ENCODE results near the gene OR2L13. TPM values are rescaled to one million over a fixed set of nuclear protein-coding genes. Genes with fewer than 3 reads are reported as not detected.

Gene OR2L13
- total and polyA plus RNA-seq, 8 donors, result 0.37 TPM; not detected in 7

DNA sequence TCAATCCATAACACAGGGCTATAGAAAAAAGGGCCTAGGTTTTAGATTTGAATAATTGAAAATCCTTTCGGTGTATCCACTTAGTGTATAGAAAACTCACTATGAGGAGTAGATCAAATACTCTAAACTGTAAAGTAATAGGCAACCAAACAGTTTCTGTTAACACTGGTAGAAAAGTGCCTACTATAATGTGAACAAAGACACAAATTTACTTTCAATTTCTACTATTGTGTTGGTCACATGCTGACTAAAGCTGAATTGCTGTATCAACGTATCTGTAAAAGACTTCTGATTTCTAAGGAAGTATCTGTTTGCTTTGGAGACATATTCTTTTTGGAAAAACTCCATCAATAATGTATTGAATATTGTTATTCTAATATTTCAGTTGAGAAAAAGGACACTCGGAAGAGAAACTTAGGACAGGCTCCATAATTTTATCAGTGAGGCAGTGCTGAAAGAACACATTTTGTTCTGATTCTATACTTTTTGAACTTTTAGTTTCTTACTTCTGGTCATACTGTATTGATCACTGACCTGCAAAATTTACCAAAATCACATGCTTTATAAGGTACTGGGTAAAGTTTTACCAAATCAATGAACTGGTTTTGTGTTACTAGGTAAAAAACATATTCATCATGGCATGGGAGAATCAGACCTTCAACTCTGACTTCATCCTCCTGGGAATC is 49.7 kb downstream of the OR2L13 start, which contains the start of gene OR2M5:
Gene OR2M5 (plus strand): TSS at position 636 of the 686 bp plus-strand sequence. CDS start 0 bp downstream, at position 636.
- 81 to 89% (median 86%) methylated on average over 3 of the region's 3 CpGs for WGBS, 5 donors
- no peak for TF ChIP-seq POLR2A (IDR thresholded peaks at IDR 0.05)
- TF ChIP-seq EP300 (IDR thresholded peaks at IDR 0.05), result no peak
- TF ChIP-seq POLR2AphosphoS5 (IDR thresholded peaks at IDR 0.05), result no peak
- TF ChIP-seq, protein P1, sequence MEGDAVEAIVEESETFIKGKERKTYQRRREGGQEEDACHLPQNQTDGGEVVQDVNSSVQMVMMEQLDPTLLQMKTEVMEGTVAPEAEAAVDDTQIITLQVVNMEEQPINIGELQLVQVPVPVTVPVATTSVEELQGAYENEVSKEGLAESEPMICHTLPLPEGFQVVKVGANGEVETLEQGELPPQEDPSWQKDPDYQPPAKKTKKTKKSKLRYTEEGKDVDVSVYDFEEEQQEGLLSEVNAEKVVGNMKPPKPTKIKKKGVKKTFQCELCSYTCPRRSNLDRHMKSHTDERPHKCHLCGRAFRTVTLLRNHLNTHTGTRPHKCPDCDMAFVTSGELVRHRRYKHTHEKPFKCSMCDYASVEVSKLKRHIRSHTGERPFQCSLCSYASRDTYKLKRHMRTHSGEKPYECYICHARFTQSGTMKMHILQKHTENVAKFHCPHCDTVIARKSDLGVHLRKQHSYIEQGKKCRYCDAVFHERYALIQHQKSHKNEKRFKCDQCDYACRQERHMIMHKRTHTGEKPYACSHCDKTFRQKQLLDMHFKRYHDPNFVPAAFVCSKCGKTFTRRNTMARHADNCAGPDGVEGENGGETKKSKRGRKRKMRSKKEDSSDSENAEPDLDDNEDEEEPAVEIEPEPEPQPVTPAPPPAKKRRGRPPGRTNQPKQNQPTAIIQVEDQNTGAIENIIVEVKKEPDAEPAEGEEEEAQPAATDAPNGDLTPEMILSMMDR (IDR thresholded peaks at IDR 0.05), result no peak
- H3K36me3 ChIP-seq, result no peaks in the 10 kb centered on the region
- H3K4me3 ChIP-seq, result no peak within 1 kb of the TSS
- no peaks in the 10 kb centered on the region for H3K27me3 ChIP-seq
- H3K4me1 ChIP-seq, result no peaks in the 10 kb centered on the region
- no peak for DNase-seq
- no peak within 1 kb of the TSS for H3K27ac ChIP-seq
- peaks cover 0 to 15% (median 3%) of the 10 kb centered on the region in 4 donors for H3K9me3 ChIP-seq
- intact Hi-C loops (cut with DNase I; ENCODE audit: low total_unique reads), result no loop called here

Small RNA genes lying within 50 kb of the gene (small RNA-seq; reads per million reads assigned to genes)
- gene RF00019, result 0 reads per million in 4 donors

Other genes starting within 250 kb of the OR2L13 start
- gene TRIM58, start 238.0 kb upstream of the OR2L13 start, total RNA-seq, result 1 to 10 TPM in 2 of 5 donors, under 1 TPM in 1, not detected in 2; under 0.01 to 2.0 (median 1.2) TPM
- under 1 TPM in 2 of 3 donors, not detected in 1; 0.10 to 0.19 TPM for gene TRIM58, start 238.0 kb upstream of the OR2L13 start, polyA plus RNA-seq
- gene OR2W3, start 199.6 kb upstream of the OR2L13 start, total RNA-seq, result under 1 TPM in 1 of 5 donors, not detected in 4; 0.92 TPM
- gene OR2W3, start 199.6 kb upstream of the OR2L13 start, polyA plus RNA-seq, result under 1 TPM in 1 of 3 donors, not detected in 2; 0.13 TPM
- gene OR2T8, start 174.9 kb upstream of the OR2L13 start, total RNA-seq, result not detected
- not detected for gene OR2T8, start 174.9 kb upstream of the OR2L13 start, polyA plus RNA-seq
- gene OR2AJ1, start 170.3 kb upstream of the OR2L13 start, total RNA-seq, result 10 to 100 TPM in 1 of 5 donors, not detected in 4; 10.5 TPM
- gene OR2AJ1, start 170.3 kb upstream of the OR2L13 start, polyA plus RNA-seq, result not detected
- gene OR2L8, start 146.3 kb upstream of the OR2L13 start, total RNA-seq, result not detected
- gene OR2L8, start 146.3 kb upstream of the OR2L13 start, polyA plus RNA-seq, result not detected
- gene OR2AK2, start 130.0 kb upstream of the OR2L13 start, total RNA-seq, result not detected
- gene OR2AK2, start 130.0 kb upstream of the OR2L13 start, polyA plus RNA-seq, result not detected
- gene OR2L5, start 81.5 kb upstream of the OR2L13 start, total RNA-seq, result not detected
- gene OR2L5, start 81.5 kb upstream of the OR2L13 start, polyA plus RNA-seq, result not detected
- gene OR2L2, start 65.1 kb upstream of the OR2L13 start, total RNA-seq, result not detected
- not detected for gene OR2L2, start 65.1 kb upstream of the OR2L13 start, polyA plus RNA-seq
- gene OR2L3, start 48.3 kb upstream of the OR2L13 start, total RNA-seq, result not detected
- not detected for gene OR2L3, start 48.3 kb upstream of the OR2L13 start, polyA plus RNA-seq
- gene OR2M5, start 50.0 kb downstream of the OR2L13 start, total RNA-seq, result not detected
- gene OR2M5, start 50.0 kb downstream of the OR2L13 start, polyA plus RNA-seq, result not detected
- gene OR2M2, start 79.6 kb downstream of the OR2L13 start, total RNA-seq, result not detected
- gene OR2M2, start 79.6 kb downstream of the OR2L13 start, polyA plus RNA-seq, result not detected
- under 1 TPM in 1 of 5 donors, not detected in 4; 0.45 TPM for gene OR2M3, start 102.1 kb downstream of the OR2L13 start, total RNA-seq
- not detected for gene OR2M3, start 102.1 kb downstream of the OR2L13 start, polyA plus RNA-seq
- gene OR2M4, start 136.2 kb downstream of the OR2L13 start, total RNA-seq, result not detected
- gene OR2M4, start 136.2 kb downstream of the OR2L13 start, polyA plus RNA-seq, result not detected
- not detected for gene OR2T33, start 182.8 kb downstream of the OR2L13 start, total RNA-seq
- not detected for gene OR2T33, start 182.8 kb downstream of the OR2L13 start, polyA plus RNA-seq
- gene OR2T12, start 208.2 kb downstream of the OR2L13 start, total RNA-seq, result not detected
- gene OR2T12, start 208.2 kb downstream of the OR2L13 start, polyA plus RNA-seq, result not detected
- gene OR2M7, start 229.4 kb downstream of the OR2L13 start, total RNA-seq, result not detected
- gene OR2M7, start 229.4 kb downstream of the OR2L13 start, polyA plus RNA-seq, result not detected